Osteoblast (primary cell): ENCODE data around the gene NPR3. TPM values are rescaled to one million over a fixed set of nuclear protein-coding genes. Genes with fewer than 3 reads are reported as not detected.
A peak's percentile ranks its signal among the peaks of the same experiment; 100 is the strongest.

ENCODE experiments used
- DNase-seq: peaks from one replicate; pipeline ENCODE4 v3.0.0; 2011; ENCODE audit warnings: low spot score, mixed read lengths; ENCODE audit not compliant: insufficient read length; ENCODE audit errors: missing footprints
- H2AFZ ChIP-seq: 2 replicates; pipeline ENCODE4 v1.6.0; 2011; ENCODE audit warnings: mild to moderate bottlenecking, low read length
- H3K27ac ChIP-seq: 2 replicates; pipeline ENCODE4 v1.5.1; 2011; ENCODE audit warnings: mild to moderate bottlenecking, low read depth, low read length, moderate library complexity
- H3K27me3 ChIP-seq: 2 replicates; pipeline ENCODE4 v1.6.0; 2012; ENCODE audit warnings: mild to moderate bottlenecking, control low read depth, inconsistent platforms, low read length, moderate library complexity; ENCODE audit not compliant: insufficient read depth
- H3K36me3 ChIP-seq: 2 replicates; pipeline ENCODE4 v1.5.1; 2011; ENCODE audit warnings: mild to moderate bottlenecking, low read length, control low read depth, moderate library complexity; ENCODE audit not compliant: insufficient read depth
- H3K4me1 ChIP-seq: 2 replicates; pipeline ENCODE4 v1.5.1; 2011; ENCODE audit warnings: mild to moderate bottlenecking, low read length, control low read depth, moderate library complexity; ENCODE audit not compliant: insufficient read depth
- H3K4me2 ChIP-seq: 2 replicates; pipeline ENCODE4 v1.6.0; 2011; ENCODE audit warnings: mild to moderate bottlenecking, low read length; ENCODE audit not compliant: insufficient read depth
- H3K4me3 ChIP-seq: fragments of 200-600 bp; sonication (generic); 3 replicates; pipeline ENCODE4 v1.5.1; 2012; ENCODE audit warnings: mild to moderate bottlenecking, low read length, inconsistent platforms; ENCODE audit not compliant: insufficient read depth
- H3K79me2 ChIP-seq: 2 replicates; pipeline ENCODE4 v1.6.0; 2012; ENCODE audit warnings: mild to moderate bottlenecking, low read length, control low read depth, inconsistent platforms; ENCODE audit not compliant: insufficient read depth
- H3K9me3 ChIP-seq: 2 replicates; pipeline ENCODE4 v1.5.1; 2011; ENCODE audit warnings: low read depth, low read length, control low read depth
- H4K20me1 ChIP-seq: 2 replicates; pipeline ENCODE4 v1.6.0; 2012; ENCODE audit warnings: mild to moderate bottlenecking, low read length, control low read depth; ENCODE audit not compliant: insufficient read depth
- total RNA-seq: library from RNA; depleted of rRNA; stranded (reverse); fragments of >200 nt; gene quantifications from 2 replicates; pipeline ENCODE4 v1.2.3, GENCODE V29; 2012
- TF ChIP-seq, protein P1 (sequence below): IDR thresholded peaks from 2 replicates; pipeline ENCODE4 v1.5.1; 2011; ENCODE audit warnings: mild to moderate bottlenecking, low read depth, low read length, moderate library complexity; ENCODE audit errors: extremely low read depth

NPR3 gene
- total RNA-seq, 1 donor = 92.3 TPM

- Histone ChIP-seq H3K27me3 (no peaks in the 10 kb centered on the region), H3K4me3 (no peak overlapping the region), H3K36me3 (no peaks in the 10 kb centered on the region), H3K27ac (no peak overlapping the region), H2AFZ (no peak overlapping the region), H3K4me2 (no peak overlapping the region), H3K4me1 (peaks cover 5% of the 10 kb centered on the region), H3K9me3 (no peaks in the 10 kb centered on the region), H4K20me1 (no peaks in the 10 kb centered on the region), H3K79me2 (peaks cover 8% of the 10 kb centered on the region)
- TF ChIP-seq, protein P1, sequence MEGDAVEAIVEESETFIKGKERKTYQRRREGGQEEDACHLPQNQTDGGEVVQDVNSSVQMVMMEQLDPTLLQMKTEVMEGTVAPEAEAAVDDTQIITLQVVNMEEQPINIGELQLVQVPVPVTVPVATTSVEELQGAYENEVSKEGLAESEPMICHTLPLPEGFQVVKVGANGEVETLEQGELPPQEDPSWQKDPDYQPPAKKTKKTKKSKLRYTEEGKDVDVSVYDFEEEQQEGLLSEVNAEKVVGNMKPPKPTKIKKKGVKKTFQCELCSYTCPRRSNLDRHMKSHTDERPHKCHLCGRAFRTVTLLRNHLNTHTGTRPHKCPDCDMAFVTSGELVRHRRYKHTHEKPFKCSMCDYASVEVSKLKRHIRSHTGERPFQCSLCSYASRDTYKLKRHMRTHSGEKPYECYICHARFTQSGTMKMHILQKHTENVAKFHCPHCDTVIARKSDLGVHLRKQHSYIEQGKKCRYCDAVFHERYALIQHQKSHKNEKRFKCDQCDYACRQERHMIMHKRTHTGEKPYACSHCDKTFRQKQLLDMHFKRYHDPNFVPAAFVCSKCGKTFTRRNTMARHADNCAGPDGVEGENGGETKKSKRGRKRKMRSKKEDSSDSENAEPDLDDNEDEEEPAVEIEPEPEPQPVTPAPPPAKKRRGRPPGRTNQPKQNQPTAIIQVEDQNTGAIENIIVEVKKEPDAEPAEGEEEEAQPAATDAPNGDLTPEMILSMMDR = peak; percentile 63
- peak; percentile 63 for DNase-seq
Observed at GRCh38 chr5:32707418-32707997, 3.6 kb upstream of the NPR3 start.

- Histone ChIP-seq H3K9me3 (no peaks in the 10 kb centered on the region), H3K79me2 (peaks cover 22% of the 10 kb centered on the region), H2AFZ (no peak overlapping the region), H3K4me2 (no peak overlapping the region), H3K27me3 (no peaks in the 10 kb centered on the region), H4K20me1 (peaks cover 5% of the 10 kb centered on the region), H3K4me1 (peaks cover 17% of the 10 kb centered on the region), H3K36me3 (no peaks in the 10 kb centered on the region), H3K27ac (no peak overlapping the region), H3K4me3 (no peak overlapping the region)
- TF ChIP-seq, protein P1 = no peak
- peak; percentile 36 for DNase-seq
Observed at GRCh38 chr5:32708949-32709348, 2.2 kb upstream of the NPR3 start.

DNA sequence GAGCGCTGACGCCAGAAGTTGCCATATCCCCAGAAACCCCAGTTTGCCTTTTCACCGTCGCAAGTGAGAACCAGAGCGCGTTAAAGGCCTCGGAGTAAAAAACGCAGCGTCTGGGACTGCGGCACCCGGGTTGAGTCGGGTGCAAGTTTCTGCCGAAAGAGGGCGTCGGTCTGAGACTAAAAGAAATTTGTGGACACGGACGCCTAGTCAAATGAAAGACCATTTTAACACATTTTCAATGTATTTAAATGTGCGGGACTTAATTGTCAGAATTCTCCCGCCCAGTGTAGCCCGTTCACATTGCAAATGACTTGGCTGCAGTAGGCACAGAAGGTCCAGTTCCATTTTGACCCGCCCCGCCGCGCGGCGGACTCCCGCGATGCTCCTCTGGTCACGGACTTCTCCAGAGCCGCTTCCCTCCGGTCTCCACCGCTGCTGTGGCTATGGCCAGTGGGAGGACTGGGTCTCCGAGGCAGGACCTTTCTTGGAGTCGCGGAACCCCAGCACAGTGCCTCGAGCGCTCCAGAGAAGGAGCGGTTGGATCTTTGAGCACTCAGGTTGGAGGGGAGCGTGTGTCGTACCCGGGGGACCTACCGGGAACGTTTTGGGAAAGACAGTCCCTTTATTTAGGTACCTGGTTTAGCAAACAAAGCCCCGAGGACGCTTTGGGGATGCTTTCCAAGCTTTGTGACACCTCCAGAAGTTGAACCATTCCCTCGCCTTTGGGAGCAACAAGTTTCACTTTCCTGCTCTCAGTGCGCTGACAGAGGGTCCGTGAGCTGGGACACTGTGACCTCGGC is 1.2 kb upstream of the NPR3 start:
- peak overlapping the region; percentile 73 for H3K4me2 ChIP-seq
- peak overlapping the region; percentile 79 for H3K27ac ChIP-seq
- H3K36me3 ChIP-seq = no peaks in the 10 kb centered on the region
- peaks cover 32% of the 10 kb centered on the region for H3K79me2 ChIP-seq
- peak overlapping the region; percentile 48 for H2AFZ ChIP-seq
- peaks cover 5% of the 10 kb centered on the region for H4K20me1 ChIP-seq
- H3K4me1 ChIP-seq = peaks cover 23% of the 10 kb centered on the region
- no peaks in the 10 kb centered on the region for H3K9me3 ChIP-seq
- DNase-seq = peak; percentile 96
- H3K4me3 ChIP-seq = peak overlapping the region; percentile 83
- H3K27me3 ChIP-seq = no peaks in the 10 kb centered on the region
- TF ChIP-seq, protein P1 = peak; percentile 82

DNA sequence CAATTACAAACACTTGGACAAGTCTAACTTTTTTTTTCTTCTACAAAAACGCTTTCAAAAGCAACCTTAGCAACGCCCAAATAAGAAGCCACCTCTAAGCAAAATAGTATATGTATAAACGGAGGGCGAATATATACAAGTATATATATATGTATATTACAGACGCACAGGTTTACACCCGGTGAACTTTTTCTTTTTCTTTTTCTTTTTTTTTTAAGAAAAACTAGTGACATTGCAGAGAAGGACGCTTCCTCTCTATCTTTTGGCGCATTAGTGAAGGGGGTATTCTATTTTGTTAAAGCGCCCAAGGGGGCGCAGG is 200 bp downstream of the NPR3 start:
- H3K79me2 ChIP-seq = peaks cover 46% of the 10 kb centered on the region
- H3K4me1 ChIP-seq = peaks cover 23% of the 10 kb centered on the region
- no peaks in the 10 kb centered on the region for H3K9me3 ChIP-seq
- peak overlapping the region; percentile 73 for H3K4me2 ChIP-seq
- H3K27me3 ChIP-seq = no peaks in the 10 kb centered on the region
- no peak overlapping the region for H2AFZ ChIP-seq
- H3K27ac ChIP-seq = peak overlapping the region; percentile 71
- H4K20me1 ChIP-seq = peaks cover 6% of the 10 kb centered on the region
- peak overlapping the region; percentile 83 for H3K4me3 ChIP-seq
- no peak for DNase-seq
- TF ChIP-seq, protein P1 = no peak
- peaks cover 6% of the 10 kb centered on the region for H3K36me3 ChIP-seq
